ENCODE results near the gene FGFR3. TPM values are rescaled to one million over a fixed set of nuclear protein-coding genes. Genes with fewer than 3 reads are reported as not detected.

The FGFR3 gene
- total and polyA plus RNA-seq, 2 experiments from 2014 or later, result 0.10 to 0.97 TPM

GRCh38 chr4:1821679-1822567, 28.8 kb downstream of the FGFR3 start:
- 95 to 96% methylated on average over 18 of the region's 18 CpGs for whole genome bisulfite sequencing, 2 experiments (ENCODE audit: low coverage in 1 of 2, low lambda C conversion rate in 2 of 2, missing lambda C conversion rate in 2 of 2)
- in situ Hi-C loops (cut with MboI), result no loop called here
- Histone ChIP-seq H3F3A (ENCODE audit: insufficient read depth) (no peaks in the 10 kb centered on the region), H3K9me3 (ENCODE audit: low read depth) (no peaks in the 10 kb centered on the region), H3K9me2 (ENCODE audit: insufficient read depth) (no peaks in the 10 kb centered on the region), H3K27ac (no peak overlapping the region), H3K27me3 (replicated peaks; ENCODE audit: insufficient read depth) (no peaks in the 10 kb centered on the region), H3K4me3 (no peak overlapping the region), H2AFZ (no peak overlapping the region), H3K9ac (no peak overlapping the region), H3K79me2 (ENCODE audit: insufficient read depth) (no peaks in the 10 kb centered on the region), H4K20me1 (ENCODE audit: insufficient read depth) (no peaks in the 10 kb centered on the region), H3K36me3 (ENCODE audit: low read depth) (peaks cover 29% of the 10 kb centered on the region), H3K4me1 (ENCODE audit: insufficient read depth) (no peaks in the 10 kb centered on the region), H3K4me2 (ENCODE audit: unreplicated experiment) (no peak overlapping the region)
- no peak for DNase-seq
- TF ChIP-seq EZH2phosphoT487 (IDR thresholded peaks at IDR 0.05; ENCODE audit: insufficient read depth, low read depth), result no peak

GRCh38 chr4:1822568-1823544, 29.8 kb downstream of the FGFR3 start:
- Histone ChIP-seq H3K36me3 (ENCODE audit: low read depth) (peaks cover 21% of the 10 kb centered on the region), H3K9me3 (ENCODE audit: low read depth) (no peaks in the 10 kb centered on the region), H3K27ac (no peak overlapping the region), H3F3A (ENCODE audit: insufficient read depth) (no peaks in the 10 kb centered on the region), H2AFZ (no peak overlapping the region), H3K4me2 (ENCODE audit: unreplicated experiment) (no peak overlapping the region), H3K4me1 (ENCODE audit: insufficient read depth) (no peaks in the 10 kb centered on the region), H4K20me1 (ENCODE audit: insufficient read depth) (no peaks in the 10 kb centered on the region), H3K4me3 (no peak overlapping the region), H3K9me2 (ENCODE audit: insufficient read depth) (no peaks in the 10 kb centered on the region), H3K9ac (no peak overlapping the region), H3K27me3 (replicated peaks; ENCODE audit: insufficient read depth) (no peaks in the 10 kb centered on the region), H3K79me2 (ENCODE audit: insufficient read depth) (no peaks in the 10 kb centered on the region)
- DNase-seq, result no peak
- 90 to 94% methylated on average over 32 to 37 of the region's 37 CpGs for WGBS, 2 experiments (ENCODE audit: low coverage in 1 of 2, low lambda C conversion rate in 2 of 2, missing lambda C conversion rate in 2 of 2)
- in situ Hi-C loops (cut with MboI), result no loop called here
- no peak for TF ChIP-seq EZH2 (IDR thresholded peaks at IDR 0.05; ENCODE audit: insufficient read depth, poor library complexity, severe bottlenecking)
- TF ChIP-seq EZH2phosphoT487 (IDR thresholded peaks at IDR 0.05; ENCODE audit: insufficient read depth, low read depth), result no peak

- Histone ChIP-seq H4K20me1 (ENCODE audit: insufficient read depth) (no peaks in the 10 kb centered on the region), H3K9me3 (ENCODE audit: low read depth) (no peaks in the 10 kb centered on the region), H3K79me2 (ENCODE audit: insufficient read depth) (no peaks in the 10 kb centered on the region), H3K4me1 (ENCODE audit: insufficient read depth) (no peaks in the 10 kb centered on the region), H3K9me2 (ENCODE audit: insufficient read depth) (no peaks in the 10 kb centered on the region), H3K27me3 (replicated peaks; ENCODE audit: insufficient read depth) (no peaks in the 10 kb centered on the region), H2AFZ (no peak overlapping the region), H3K4me3 (no peak overlapping the region), H3K9ac (no peak overlapping the region), H3K27ac (no peak overlapping the region), H3F3A (ENCODE audit: insufficient read depth) (no peaks in the 10 kb centered on the region), H3K4me2 (ENCODE audit: unreplicated experiment) (no peak overlapping the region), H3K36me3 (ENCODE audit: low read depth) (peaks cover 14% of the 10 kb centered on the region; the same call in 1 of the 2 replicates)
- no peak for DNase-seq
- in situ Hi-C loops (cut with MboI), result no loop called here
- WGBS, 2 experiments (ENCODE audit: low coverage in 1 of 2, low lambda C conversion rate in 2 of 2, missing lambda C conversion rate in 2 of 2), result 92 to 96% methylated on average over 10 to 12 of the region's 12 CpGs
- TF ChIP-seq EZH2phosphoT487 (IDR thresholded peaks at IDR 0.05; ENCODE audit: insufficient read depth, low read depth) (no peak), EZH2 (IDR thresholded peaks at IDR 0.05; ENCODE audit: insufficient read depth, poor library complexity, severe bottlenecking) (no peak)
Observed at GRCh38 chr4:1823545-1823932, 30.4 kb downstream of the FGFR3 start.

DNA sequence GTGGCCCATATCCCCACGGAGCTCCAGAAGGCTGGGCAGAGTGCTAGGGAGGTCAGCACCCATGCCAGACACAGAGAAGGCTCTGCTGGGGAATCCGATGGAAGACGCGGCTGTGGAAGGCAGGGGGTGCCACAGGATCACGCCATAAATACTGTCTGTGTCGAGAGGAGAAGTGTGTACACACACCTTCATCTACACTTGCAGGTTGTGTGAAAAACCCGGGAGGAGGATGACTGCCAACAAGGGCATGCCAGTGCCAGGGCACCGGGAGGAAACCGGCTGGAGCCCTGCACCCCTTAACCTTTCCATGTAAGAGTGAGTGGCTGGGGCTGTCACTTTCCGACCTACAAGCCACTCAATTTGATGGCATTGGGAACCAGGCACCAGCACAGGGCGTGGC, 31.7 kb downstream of the FGFR3 start:
- Histone ChIP-seq H3K9ac (no peak overlapping the region), H3K4me1 (ENCODE audit: insufficient read depth) (no peaks in the 10 kb centered on the region), H3F3A (ENCODE audit: insufficient read depth) (0 out of 2 replicates have a peak, but pooled peaks cover under 1% of the 10 kb centered on the region), H3K36me3 (ENCODE audit: low read depth) (peaks cover 10% of the 10 kb centered on the region; the same call in 1 of the 2 replicates), H3K27me3 (replicated peaks; ENCODE audit: insufficient read depth) (no peaks in the 10 kb centered on the region), H3K4me3 (no peak overlapping the region), H3K79me2 (ENCODE audit: insufficient read depth) (no peaks in the 10 kb centered on the region), H3K9me3 (ENCODE audit: low read depth) (no peaks in the 10 kb centered on the region), H3K27ac (no peak overlapping the region), H3K9me2 (ENCODE audit: insufficient read depth) (no peaks in the 10 kb centered on the region), H2AFZ (no peak overlapping the region), H3K4me2 (ENCODE audit: unreplicated experiment) (no peak overlapping the region), H4K20me1 (ENCODE audit: insufficient read depth) (no peaks in the 10 kb centered on the region)
- in situ Hi-C loops (cut with MboI), result no loop called here
- no peak for DNase-seq
- no peak for TF ChIP-seq EZH2 (IDR thresholded peaks at IDR 0.05; ENCODE audit: insufficient read depth, poor library complexity, severe bottlenecking)
- TF ChIP-seq EZH2phosphoT487 (IDR thresholded peaks at IDR 0.05; ENCODE audit: insufficient read depth, low read depth), result no peak
- WGBS, 2 experiments (ENCODE audit: low coverage in 1 of 2, low lambda C conversion rate in 2 of 2, missing lambda C conversion rate in 2 of 2), result 81% methylated on average over 11 of the region's 11 CpGs
